SH-SY5Y (cell line): ENCODE measurements around the gene TMEM250.

Experiments
- GATA2 ChIP-seq: IDR thresholded peaks from 2 replicates; pipeline ENCODE4 v1.6.1; 2011; ENCODE audit warnings: mild to moderate bottlenecking, low read depth, low read length
- GATA3 ChIP-seq: IDR thresholded peaks from 2 replicates; pipeline ENCODE4 v1.6.1; 2011; ENCODE audit warnings: low read depth, mild to moderate bottlenecking, low read length, moderate library complexity

DNA sequence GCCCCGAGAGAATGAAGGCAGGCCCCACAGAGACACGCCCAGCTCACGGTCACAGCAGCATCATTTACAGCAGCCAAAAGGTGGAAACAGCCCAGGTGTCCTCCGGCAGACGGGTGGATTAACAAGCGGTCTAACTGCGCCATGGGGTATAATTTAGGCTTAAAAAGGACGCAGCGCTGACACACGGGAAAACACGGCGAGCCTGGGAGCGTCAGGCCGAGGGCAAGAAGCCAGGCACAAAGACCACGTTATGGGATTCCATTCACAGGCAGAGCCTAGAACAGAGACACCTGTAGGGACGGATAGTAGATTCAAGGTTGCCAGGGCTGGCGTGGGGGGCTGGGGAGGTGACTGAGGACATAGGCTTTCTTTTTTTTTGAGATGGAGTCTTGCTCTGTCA, 36.9 kb upstream of the TMEM250 start:
- TF ChIP-seq GATA2 (no peak), GATA3 (no peak)
